Hypothalamus (tissue), 51 donors: ENCODE measurements around the gene PGM1.

Source experiments
- DNase-seq, 51 donors: peaks; one replicate each; lab custom pipeline; 2025; lab: John Stamatoyannopoulos, UW

Gene PGM1

GRCh38 chr1:63691701-63692425 lies 98.7 kb downstream of the PGM1 start:
- DNase-seq = peak in 22 of 51 donors; percentile 1 to 63 (median 16)

GRCh38 chr1:63693944-63694571 lies 100.8 kb downstream of the PGM1 start:
- no peak for DNase-seq

DNA sequence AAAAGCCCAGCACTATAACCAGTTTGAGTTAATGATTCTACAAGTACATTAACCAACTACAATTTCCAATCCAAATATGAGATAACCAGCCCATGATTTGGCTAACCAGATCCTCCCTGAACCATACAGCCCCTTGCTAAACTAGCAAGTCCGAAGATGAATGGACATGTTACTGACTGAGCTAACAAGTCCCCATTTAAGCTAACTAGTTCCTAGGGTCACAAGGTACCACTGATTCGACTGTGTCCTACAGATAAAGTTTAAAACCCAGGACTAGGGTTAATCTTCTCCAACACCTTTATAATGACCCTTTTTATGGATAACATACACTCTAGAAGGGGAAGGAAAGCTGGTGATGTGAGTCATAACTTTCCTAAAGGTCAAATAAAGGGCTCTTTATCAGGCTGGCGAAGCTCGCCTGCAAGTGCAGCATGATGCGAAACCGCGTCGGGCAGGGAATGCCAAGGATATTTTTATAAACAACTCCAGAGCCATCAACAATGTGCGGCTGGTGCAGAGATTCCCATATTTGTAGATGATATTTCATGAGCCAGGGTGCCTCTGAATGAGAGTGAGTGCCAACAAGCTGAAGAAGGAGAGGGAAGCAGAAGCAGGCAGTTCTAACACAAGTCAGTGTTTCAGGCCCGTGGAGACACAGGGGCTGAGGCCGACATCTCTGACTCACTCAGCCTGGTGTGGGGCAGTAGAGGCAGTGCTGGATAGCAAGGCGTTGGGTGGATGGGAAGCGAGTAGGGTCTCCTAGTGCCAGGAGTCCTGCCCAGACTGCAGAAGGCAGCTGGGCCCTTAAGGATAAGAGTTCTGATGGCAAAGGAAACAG lies 105.0 kb downstream of the PGM1 start:
- peak in 12 of 51 donors; percentile 1 to 42 (median 18) for DNase-seq

GRCh38 chr1:63701187-63701586 lies 108.0 kb downstream of the PGM1 start:
- DNase-seq = no peak

DNA sequence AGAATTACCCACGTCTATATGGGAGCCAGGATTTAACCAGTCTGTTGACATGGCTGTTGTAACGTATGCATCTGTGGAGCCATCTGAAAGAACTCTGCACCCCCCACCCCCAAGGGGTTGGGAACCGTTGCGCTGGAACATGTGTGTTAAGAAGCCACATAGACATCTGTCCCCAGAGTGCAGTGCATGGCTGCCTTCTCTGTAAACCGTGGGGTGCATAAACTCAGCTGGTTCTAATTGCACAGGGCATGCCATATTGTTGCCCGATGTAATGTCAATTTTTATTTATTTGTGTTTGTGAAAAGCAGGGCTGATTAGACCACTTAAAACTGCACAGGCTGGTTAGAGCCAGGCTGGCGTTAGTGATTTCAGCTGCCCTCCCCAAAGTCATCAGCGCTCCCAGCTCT lies 110.5 kb downstream of the PGM1 start:
- DNase-seq = no peak

GRCh38 chr1:63704443-63704842 lies 111.2 kb downstream of the PGM1 start:
- no peak for DNase-seq

- no peak for DNase-seq
Observed at GRCh38 chr1:63705078-63705477, 111.9 kb downstream of the PGM1 start.

DNA sequence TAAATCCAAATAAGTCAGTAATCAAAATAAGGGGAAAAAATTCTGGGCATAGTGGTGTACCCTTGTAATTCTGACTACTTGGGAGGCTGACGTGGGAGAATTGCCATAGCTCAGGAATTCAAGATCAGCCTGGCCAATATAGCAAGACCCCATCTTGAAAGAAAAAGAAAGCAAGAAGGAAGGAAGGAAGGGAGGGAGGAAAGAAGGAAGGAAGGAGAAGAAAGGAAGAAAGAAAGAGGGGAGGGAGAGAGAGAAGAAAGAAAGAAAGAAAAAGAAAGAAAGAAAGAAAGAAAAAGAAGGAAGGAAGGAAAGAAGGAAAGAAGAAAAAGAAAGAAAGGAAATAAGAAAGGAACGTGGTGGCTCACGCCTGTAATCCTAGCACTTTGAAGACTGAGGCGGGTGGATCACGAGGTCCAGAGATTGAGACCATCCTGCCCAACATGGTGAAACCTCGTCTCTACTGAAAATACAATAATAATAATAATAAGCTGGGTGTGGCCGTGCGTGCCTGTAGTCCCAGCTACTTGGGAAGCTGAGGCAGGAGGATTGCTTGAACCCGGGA lies 116.1 kb downstream of the PGM1 start:
- no peak for DNase-seq
